ENCODE results near the gene PHYHD1. TPM values are rescaled to one million over a fixed set of nuclear protein-coding genes. Genes with fewer than 3 reads are reported as not detected.
A peak's percentile ranks its signal among the peaks of the same experiment; 100 is the strongest.

PHYHD1 gene
- total and polyA plus RNA-seq, 2 of the 4 experiments (the other 2 are of a cell fraction), result 2.2 to 8.4 TPM

DNA sequence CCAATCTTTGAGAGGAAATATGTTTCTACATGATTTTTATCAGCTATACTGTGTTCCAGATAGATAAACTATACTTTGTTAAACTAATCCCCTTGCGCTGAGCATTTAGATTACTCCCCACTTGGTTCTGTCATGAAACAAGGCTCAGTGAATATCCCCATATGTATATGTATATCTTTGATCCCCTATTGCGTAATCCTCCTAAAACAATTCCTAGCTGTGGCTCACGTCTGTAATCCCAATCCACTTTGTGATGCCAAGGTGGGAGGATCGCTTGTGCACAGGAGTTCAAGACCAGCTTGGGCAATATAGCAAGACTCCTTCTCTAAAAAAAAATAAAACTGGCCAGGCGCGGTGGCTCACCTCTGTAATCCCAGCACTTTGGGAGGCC, 2.7 kb downstream of the PHYHD1 start:
- Histone ChIP-seq H3K4ac (ENCODE audit: low read depth, low read length) (no peak overlapping the region), H2AK9ac (replicated peaks; ENCODE audit: low read depth, low read length, poor library complexity) (no peak overlapping the region), H3K27me3 (ENCODE audit: control insufficient read depth, insufficient read depth, low read length) (no peaks in the 10 kb centered on the region), H2AK5ac (ENCODE audit: low read depth, low read length) (peak overlapping the region; percentile 11; the same call in 1 of the 2 replicates), H3K9me1 (ENCODE audit: insufficient read depth, low read length) (peaks cover 11% of the 10 kb centered on the region; the same call in 1 of the 2 replicates), H3K14ac (replicated peaks; ENCODE audit: low read depth, low read length) (no peak overlapping the region), H2AFZ (replicated peaks; ENCODE audit: low read length, poor library complexity) (no peak overlapping the region), H4K20me1 (ENCODE audit: insufficient read depth, low read length) (no peaks in the 10 kb centered on the region), H4K91ac (ENCODE audit: insufficient read depth, low read depth, low read length) (no peak overlapping the region), H2BK5ac (ENCODE audit: low read depth, low read length, poor library complexity, severe bottlenecking) (no peak overlapping the region), H3K56ac (ENCODE audit: extremely low read depth, insufficient read depth, low read length) (no peak overlapping the region), H3K18ac (ENCODE audit: low read depth, low read length) (no peak overlapping the region), H3K79me1 (ENCODE audit: low read depth in 1 of 2, low read length in 2 of 2) (peaks cover 5 to 31% of the 10 kb centered on the region in 2 experiments; a peak in 3 of 4 replicates), H3K4me3 (ENCODE audit: insufficient read depth, low read depth, low read length) (no peak overlapping the region), H2BK120ac (ENCODE audit: low read depth, low read length) (no peak overlapping the region), H3K4me2 (ENCODE audit: low read depth, low read length) (no peak overlapping the region), H4K8ac (ENCODE audit: low read depth in 2 of 2, low read length in 2 of 2) (no peak overlapping the region), H2BK15ac (ENCODE audit: low read depth, low read length) (no peak overlapping the region), H3K9me3 (ENCODE audit: control insufficient read depth, insufficient read depth, low read length) (no peaks in the 10 kb centered on the region), H3K4me1 (ENCODE audit: control insufficient read depth, insufficient read depth, low read length) (peaks cover 15% of the 10 kb centered on the region), H3K27ac (ENCODE audit: insufficient read depth, low read length) (no peak overlapping the region), H3K9ac (ENCODE audit: low read depth, low read length) (no peak overlapping the region), H3K23ac (ENCODE audit: low read depth, low read length) (no peak overlapping the region), H3K36me3 (ENCODE audit: control insufficient read depth, insufficient read depth, low read length) (peaks cover 3% of the 10 kb centered on the region), H4K5ac (ENCODE audit: low read depth, low read length) (no peak overlapping the region), H2BK20ac (ENCODE audit: low read depth, low read length) (no peak overlapping the region)
- in situ Hi-C loops (cut with MboI; ENCODE audit: low sequenced_read_pairs), result no loop called here
- BruUV-seq (replicated peaks), result no TSS peak
- POLR2A ChIA-PET (ENCODE audit: unreplicated experiment), result no interaction called here
- ATAC-seq (ENCODE audit: low read depth) (no peak), DNase-seq (no peak)
- TF ChIP-seq MAFK (IDR thresholded peaks at IDR 0.05; ENCODE audit: low read depth, low read length), result no peak
- TF ChIP-seq, protein P1, sequence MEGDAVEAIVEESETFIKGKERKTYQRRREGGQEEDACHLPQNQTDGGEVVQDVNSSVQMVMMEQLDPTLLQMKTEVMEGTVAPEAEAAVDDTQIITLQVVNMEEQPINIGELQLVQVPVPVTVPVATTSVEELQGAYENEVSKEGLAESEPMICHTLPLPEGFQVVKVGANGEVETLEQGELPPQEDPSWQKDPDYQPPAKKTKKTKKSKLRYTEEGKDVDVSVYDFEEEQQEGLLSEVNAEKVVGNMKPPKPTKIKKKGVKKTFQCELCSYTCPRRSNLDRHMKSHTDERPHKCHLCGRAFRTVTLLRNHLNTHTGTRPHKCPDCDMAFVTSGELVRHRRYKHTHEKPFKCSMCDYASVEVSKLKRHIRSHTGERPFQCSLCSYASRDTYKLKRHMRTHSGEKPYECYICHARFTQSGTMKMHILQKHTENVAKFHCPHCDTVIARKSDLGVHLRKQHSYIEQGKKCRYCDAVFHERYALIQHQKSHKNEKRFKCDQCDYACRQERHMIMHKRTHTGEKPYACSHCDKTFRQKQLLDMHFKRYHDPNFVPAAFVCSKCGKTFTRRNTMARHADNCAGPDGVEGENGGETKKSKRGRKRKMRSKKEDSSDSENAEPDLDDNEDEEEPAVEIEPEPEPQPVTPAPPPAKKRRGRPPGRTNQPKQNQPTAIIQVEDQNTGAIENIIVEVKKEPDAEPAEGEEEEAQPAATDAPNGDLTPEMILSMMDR (conservative IDR thresholded peaks at IDR 0.05; ENCODE audit: low read depth, low read length), result no peak
- no peak for TF ChIP-seq NFE2L2 (IDR thresholded peaks at IDR 0.05; ENCODE audit: low read depth, low read length)
- TF ChIP-seq POLR2A (IDR thresholded peaks at IDR 0.05; ENCODE audit: low read depth, low read length), result no peak
- TF ChIP-seq CEBPB (IDR thresholded peaks at IDR 0.05; ENCODE audit: low read depth, low read length), result peak; percentile 96
- TF ChIP-seq RCOR1 (IDR thresholded peaks at IDR 0.05; ENCODE audit: insufficient replicate concordance, low read length), result no peak
- TF ChIP-seq, protein P2, sequence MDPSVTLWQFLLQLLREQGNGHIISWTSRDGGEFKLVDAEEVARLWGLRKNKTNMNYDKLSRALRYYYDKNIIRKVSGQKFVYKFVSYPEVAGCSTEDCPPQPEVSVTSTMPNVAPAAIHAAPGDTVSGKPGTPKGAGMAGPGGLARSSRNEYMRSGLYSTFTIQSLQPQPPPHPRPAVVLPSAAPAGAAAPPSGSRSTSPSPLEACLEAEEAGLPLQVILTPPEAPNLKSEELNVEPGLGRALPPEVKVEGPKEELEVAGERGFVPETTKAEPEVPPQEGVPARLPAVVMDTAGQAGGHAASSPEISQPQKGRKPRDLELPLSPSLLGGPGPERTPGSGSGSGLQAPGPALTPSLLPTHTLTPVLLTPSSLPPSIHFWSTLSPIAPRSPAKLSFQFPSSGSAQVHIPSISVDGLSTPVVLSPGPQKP (IDR thresholded peaks at IDR 0.05; ENCODE audit: borderline replicate concordance, low read depth, low read length), result no peak
- intact Hi-C loops (cut with micrococcal nuclease), result no loop called here
- CTCF ChIA-PET, result interaction anchor here (1.0 kb wide), 1 partner anchor 60 kb away, joined by 3 read pairs; no protein-coding TSS in a partner anchor
- dilution Hi-C loops (cut with HindIII; ENCODE audit: low sequenced_read_pairs, unreplicated experiment), result no loop called here
- WGBS, 2 experiments (ENCODE audit: extremely low coverage in 2 of 2, insufficient read length in 1 of 2), result 100% methylated on average over 1 of the region's 6 CpGs; no CpG with 5 or more reads in 1 of the 2 experiments
